Measurements from ENCODE around the gene SUPT4H1.
"Not testable (repeated sequence)": the region's sequence is repeated elsewhere in the genome, so short reads cannot be mapped to it uniquely, and the experiment has no call there.

SUPT4H1 gene

GRCh38 chr17:58362368-58363014 lies 10.5 kb upstream of the SUPT4H1 start:
- DNase-seq = no peak

DNA sequence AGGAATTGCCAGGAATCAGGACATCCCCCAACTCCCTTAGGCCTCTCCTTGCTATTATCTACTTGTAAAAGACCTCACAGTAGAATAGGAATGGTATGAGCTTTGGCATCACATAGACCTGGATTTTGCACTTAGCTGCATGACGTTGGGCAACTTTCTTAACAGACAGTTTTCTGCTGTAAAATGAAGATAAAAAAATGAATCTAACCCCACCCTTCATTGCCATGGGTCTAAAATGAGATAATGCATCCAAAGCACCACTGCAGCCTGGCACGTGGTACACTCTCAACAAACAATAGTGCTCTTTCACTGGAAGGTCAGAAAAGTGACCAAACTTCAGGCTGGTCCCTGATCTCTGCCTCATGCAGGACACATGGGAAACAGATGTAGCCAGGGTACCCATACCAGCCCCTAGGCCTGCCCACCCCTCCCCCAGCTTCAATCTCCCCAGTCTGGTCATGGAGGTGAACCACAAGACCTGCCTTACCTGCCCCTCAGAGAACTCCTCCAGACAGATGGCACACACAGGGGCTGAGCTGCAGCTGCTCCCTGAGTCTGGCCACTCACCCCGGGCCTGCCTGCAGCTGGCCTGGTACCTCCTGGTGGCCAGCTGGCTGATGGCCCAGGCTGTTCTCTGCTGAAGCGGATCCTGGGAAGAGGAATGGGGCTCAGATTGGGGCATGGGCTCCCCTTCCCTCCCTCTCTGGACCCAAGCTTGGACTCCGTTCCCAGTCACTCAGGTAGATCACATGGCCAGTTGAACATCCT lies 8.5 kb upstream of the SUPT4H1 start:
- no peak for DNase-seq

GRCh38 chr17:58358408-58359172 lies 6.6 kb upstream of the SUPT4H1 start:
- DNase-seq = no peak

DNA sequence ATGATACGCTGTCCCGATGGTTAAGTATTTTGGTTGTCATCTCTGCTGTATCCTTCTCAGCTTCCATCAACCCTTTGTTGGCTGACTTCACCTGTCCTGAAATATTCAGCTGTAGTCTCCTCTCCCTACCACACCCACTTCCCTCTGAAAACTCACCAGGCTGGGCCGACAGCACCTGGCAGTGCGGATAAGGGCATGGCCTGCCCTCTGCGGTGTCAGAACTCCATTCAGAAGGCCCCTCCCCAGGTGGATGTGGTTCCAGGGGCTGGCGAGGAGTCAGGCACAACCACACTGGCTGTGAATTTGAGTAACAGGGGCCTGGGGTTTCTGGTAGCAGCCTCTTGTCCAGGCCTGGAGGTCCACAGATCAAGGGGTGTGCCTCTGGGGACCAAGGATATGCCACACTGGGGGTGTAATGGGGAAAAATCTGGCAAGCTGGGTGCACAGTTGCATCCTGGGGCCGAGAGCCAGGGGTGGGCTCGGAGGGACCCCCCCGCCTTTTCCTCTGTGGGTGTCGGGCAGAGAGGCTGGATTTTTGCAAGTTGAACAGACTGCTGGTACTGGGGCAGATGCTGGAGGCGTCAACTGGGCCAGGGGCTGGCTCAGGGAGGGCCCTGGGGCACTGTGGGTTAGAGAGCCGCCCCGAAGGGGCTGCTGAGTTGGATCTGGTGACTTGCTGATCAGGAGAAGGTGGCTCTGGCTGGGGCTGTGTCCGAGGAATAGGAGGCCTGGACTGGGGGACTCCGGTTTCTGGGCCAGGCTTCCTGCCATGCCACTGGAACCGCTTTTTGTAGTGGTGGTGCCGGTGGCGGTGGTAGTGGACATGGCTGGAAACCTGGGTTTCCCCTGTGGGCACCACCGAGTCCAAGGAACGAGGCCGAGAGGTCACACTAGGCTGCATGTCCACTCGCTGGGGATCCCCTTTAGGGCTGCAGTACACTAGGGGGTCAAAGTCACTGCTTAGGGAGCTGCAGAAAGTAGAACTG lies 5.6 kb upstream of the SUPT4H1 start:
- DNase-seq = no peak

DNA sequence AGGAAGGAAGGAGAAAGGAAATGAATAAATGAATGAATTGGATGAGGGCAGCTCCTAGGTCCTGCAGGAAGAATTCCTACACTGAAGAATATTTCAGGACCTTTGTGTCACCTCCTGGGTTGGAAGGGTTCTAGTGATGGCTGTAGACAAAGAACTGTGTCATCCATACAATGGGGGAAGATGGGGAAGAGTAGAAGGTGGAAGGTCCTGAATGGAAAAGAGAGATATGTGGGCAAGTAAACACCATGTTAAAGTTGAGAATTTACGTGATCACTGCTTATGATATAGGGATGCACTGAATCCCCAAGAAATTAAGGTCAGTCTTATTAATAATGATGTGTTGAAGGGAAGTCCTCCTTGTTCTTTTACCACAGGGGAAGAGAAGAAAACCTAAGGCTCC lies 4.2 kb upstream of the SUPT4H1 start:
- no peak for DNase-seq

DNA sequence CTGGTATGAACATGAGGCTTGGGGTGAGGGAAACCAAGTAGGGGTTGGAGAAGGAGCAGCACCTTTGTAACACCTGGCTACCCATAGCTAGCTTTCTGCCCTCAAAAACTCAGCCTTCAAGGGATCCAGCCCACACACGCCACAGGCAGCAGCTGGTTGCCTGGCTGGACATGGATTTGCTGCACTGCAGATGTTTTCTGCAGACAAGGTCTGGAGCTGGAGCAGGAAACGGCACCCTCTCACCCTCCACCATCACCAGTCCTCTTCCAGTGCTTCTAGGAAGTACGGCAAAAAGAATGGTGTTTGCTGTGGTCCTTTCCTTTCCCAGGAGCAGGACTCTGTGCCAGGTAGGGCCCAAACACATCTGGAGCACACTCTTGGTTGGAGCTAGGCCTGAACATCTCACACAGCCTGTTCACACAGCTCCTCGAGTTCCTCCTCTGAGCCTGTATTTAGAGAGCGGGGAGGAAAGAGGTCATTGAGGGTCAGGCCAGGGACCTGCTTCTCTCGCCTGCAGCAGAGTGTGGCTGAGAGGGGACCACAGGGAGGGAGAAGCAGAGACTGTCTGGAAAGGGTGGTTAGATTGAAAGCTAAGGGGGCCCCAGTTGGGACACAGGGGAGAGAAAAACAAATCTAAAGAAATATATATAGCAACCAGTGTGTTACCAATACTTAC lies 2.7 kb upstream of the SUPT4H1 start:
- DNase-seq = no peak

- DNase-seq = no peak
Observed at GRCh38 chr17:58353389-58353825, 1.4 kb upstream of the SUPT4H1 start.

GRCh38 chr17:58352596-58353388 lies 791 bp upstream of the SUPT4H1 start:
- peak; percentile 13 for DNase-seq

DNA sequence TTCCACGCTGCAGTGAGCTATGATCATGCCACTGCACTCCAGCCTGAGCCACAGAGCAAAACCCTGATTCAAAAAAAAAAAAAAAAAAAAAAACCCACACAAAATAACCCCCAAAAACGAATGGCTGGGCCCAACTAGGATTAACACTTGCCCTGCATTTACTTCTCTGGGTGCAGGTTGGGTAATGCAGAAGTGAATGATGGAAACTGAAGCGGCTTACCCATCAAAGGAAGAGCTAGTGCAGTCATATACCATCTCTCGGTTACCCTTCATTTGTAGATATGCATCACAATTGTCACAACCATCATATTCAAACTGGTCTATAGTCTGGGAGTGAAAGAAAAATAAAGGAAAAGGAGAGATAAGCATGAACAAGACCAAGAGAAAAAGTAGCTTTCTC lies 819 bp downstream of the SUPT4H1 start:
- DNase-seq = no peak

DNA sequence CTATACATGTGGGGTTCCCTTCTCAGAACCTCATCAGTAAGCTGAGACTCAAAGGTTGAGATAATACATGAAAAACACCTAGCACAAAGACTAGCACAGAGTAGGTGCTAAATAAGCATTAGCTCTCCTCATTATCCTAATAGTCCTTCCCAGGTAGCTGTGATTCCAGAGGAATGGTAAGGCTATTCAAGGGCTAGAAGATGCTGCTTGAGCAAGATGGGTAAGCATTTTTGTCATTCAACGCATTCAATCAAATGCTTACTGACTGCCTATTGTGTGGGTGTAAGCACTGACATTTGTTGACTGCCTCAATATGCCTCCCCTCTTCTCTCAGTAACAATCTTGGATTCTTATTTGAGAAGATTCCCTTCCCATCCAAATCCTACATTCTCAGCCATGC lies 4.0 kb downstream of the SUPT4H1 start:
- no peak for DNase-seq

DNA sequence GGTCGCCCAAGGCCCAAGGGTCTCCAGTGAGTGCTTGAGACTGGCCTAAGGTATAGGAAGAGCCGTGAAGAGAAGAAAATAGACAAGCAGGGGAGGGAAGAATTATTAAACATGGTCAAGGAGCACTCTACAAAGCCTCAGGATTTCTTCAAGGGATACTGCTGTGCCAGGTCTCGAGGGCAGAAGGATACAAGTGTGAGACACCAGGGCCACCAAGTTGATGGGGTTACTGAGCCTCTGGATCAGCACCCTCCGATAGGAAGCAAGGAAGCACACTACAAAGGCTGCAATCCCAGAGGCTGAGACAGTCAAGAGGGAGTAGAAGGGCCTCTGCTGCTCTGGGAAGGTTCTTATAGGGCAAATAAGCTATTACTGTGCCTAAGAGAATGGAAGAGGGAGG lies 6.5 kb downstream of the SUPT4H1 start:
- DNase-seq = no peak

- DNase-seq = peak; percentile 81
Observed at GRCh38 chr17:58344791-58345157, 7.2 kb downstream of the SUPT4H1 start.

DNA sequence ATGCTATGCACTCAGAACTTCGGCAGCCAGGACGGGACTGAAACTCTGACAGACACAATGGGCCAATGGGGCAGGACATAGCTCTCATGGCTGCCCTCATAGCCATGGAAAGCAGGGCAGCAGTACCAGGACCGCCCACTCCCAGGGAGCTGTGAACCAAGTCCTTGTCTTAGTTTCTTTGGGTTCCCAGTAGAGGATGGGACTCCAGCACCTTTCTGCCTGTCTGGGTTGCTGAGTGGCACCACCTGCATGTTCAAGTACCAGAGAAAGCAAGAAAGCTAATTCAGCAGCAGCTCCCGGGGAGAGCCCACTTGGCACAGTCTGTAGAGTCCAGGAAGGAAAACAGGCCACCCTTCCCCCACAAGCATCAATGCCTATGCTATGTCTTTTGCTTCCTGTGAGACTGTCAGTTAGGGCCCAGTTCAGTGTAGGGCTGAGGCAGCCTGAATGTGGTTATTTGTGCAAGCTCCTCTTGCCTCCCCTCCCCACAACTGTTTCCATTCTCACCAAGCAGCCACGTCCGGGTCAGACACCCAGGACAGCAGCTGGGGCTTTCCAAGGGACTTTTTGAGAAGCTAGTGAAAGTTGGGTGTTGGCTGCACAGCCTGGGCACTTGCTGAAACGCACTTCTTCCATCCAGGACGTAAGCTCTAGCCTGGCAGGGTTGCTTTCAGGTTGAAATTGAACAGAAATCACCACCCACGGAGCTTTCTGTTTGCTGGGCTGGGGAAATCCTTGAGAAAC lies 7.8 kb downstream of the SUPT4H1 start:
- DNase-seq = peak; percentile 82

GRCh38 chr17:58343131-58343530 lies 8.9 kb downstream of the SUPT4H1 start:
- DNase-seq = no peak

DNA sequence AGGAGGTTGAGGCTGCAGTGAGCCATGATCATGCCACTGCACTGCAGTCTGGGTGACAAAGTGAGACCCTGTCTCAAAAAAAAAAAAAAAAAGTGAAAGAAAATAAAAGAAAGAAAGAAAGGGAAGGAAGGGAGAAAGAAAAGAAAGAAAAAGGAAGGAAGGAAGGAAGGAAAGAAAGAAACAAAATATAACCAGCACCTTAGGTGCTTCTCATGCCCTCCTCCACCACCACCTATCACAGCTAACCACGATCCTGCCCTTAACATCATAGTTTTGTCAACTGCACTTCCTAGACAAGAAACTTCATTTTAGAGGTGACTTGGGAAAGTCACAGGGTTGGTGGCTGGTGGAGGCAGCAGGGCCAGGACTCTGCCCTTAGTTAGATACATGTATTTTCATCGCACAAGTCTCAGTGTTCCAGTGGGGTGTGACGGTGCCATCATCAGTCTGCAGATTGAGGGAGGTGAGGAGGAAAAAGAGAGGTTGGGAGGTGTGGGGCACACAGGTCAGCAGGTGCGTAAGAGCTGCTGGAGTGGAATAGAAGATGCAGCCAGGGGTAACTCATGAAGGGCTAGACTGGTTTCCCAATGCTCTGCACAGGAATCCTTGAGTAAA lies 10.0 kb downstream of the SUPT4H1 start:
- peak; percentile 31 for DNase-seq

DNA sequence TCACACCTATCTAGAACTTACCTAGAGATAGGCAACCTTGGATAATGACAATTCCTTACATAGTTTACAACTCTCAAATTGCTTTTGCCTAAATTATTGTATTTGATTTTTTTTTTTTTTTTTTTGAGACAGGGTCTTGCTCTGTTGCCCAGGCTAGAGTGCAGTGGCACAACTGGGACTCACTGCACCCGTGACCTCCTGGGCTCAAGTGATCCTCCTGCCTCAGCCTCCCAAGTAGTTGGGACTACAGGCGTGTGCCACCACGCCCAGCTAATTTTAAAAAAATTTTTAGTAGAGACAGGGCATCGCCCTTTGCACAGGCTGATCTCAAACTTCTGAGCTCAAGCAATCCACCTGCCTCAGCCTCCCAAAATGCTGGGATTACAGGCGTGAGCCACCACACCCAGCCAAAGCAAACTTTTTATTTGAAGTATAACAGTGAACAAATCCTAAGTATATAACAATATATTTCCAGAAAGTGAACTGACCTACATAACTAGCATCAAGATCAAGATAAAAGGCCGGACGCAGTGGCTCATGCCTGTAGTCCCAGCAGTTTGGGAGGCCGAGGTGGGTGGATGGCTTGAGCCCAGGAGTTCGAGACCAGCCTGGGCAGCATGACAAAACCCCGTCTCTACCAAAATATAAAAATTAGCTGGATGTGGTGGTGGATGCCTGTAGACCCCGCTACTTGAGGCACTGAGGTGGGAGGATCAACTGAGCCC lies 10.7 kb downstream of the SUPT4H1 start:
- DNase-seq = not testable (repeated sequence)

- DNase-seq = no peak
Observed at GRCh38 chr17:58340405-58340876, 11.6 kb downstream of the SUPT4H1 start.

DNA sequence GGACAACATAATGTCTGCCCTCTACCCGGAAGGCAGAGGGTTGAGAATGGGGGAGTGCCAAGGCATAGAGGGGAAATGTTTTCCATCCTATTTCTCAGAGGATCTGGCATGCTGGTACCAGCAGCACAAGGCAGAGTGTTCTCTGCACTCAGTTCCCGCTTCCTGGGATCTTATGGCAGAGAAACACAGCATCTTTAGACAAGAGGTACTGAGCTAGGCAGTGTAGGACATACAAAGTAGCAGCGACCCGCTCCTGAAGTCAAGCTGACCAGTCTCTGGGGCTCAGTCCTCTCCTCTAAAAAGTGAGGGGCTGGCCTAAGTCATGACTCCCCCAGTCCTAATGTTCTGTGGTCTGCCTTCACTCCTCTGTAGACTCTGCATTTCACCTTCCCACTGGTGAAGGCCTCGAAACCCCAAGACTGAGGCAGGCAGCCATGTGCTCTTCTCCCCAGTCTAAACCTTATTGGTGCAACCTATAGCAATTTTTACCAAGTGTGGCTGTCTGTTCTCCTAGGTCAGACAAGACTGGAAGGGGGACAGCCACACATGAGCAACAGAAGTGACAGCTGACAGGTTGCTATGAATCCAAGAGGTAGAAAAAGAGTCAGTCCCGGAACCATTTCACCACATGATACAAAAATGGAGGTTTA lies 12.1 kb downstream of the SUPT4H1 start:
- peak; percentile 29 for DNase-seq
